Immature natural killer cell (primary cell): ENCODE measurements around the gene ANO2. TPM values are rescaled to one million over a fixed set of nuclear protein-coding genes. Genes with fewer than 3 reads are reported as not detected.
"Not testable (repeated sequence)": the region's sequence is repeated elsewhere in the genome, so short reads cannot be mapped to it uniquely, and the experiment has no call there.

Experiments
- DNase-seq, 3 donors: peaks; one replicate each; pipeline ENCODE4 v3.0.0; 2022; ENCODE audit warnings: mixed read lengths in 1 of 3
- H3K27ac Mint-ChIP-seq, 6 donors: one replicate each; pipeline ENCODE4 v1.8.0; 2020; ENCODE audit warnings: mixed read lengths in 6 of 6, mild to moderate bottlenecking in 5 of 6, inconsistent platforms in 4 of 6, moderate library complexity in 3 of 6
- H3K27me3 Mint-ChIP-seq, 3 donors: one replicate each; pipeline ENCODE4 v1.8.0; 2020 to 2021; ENCODE audit warnings: low read depth in 3 of 3, mild to moderate bottlenecking in 3 of 3, mixed read lengths in 3 of 3, moderate library complexity in 3 of 3, inconsistent platforms in 1 of 3
- H3K36me3 Mint-ChIP-seq, 3 donors: one replicate each; pipeline ENCODE4 v1.8.0; 2020; ENCODE audit warnings: mixed read lengths in 3 of 3, inconsistent platforms in 2 of 3, mild to moderate bottlenecking in 2 of 3
- H3K4me1 Mint-ChIP-seq, 2 donors: one replicate each; pipeline ENCODE4 v1.8.0; 2020; ENCODE audit warnings: inconsistent platforms in 2 of 2, mild to moderate bottlenecking in 2 of 2, mixed read lengths in 2 of 2, moderate library complexity in 1 of 2
- H3K4me3 Mint-ChIP-seq, 5 donors: one replicate each; pipeline ENCODE4 v1.8.0; 2020; ENCODE audit warnings: mild to moderate bottlenecking in 5 of 5, mixed read lengths in 5 of 5, inconsistent platforms in 3 of 5, moderate library complexity in 3 of 5
- H3K9me3 Mint-ChIP-seq, 6 donors: one replicate each; pipeline ENCODE4 v1.8.0; 2020; ENCODE audit warnings: mild to moderate bottlenecking in 6 of 6, mixed read lengths in 6 of 6, inconsistent platforms in 4 of 6, moderate library complexity in 3 of 6
- polyA plus RNA-seq, 3 donors: library from polyadenylated mRNA; unstranded; fragments of 300-500 nt; fragmentation: Illumina TruSeq; gene quantifications; one replicate each; pipeline ENCODE4 v1.2.3, GENCODE V29; 2021

The ANO2 gene
- polyA plus RNA-seq, 3 donors from 2014 or later = not detected

GRCh38 chr12:5537026-5537615, 407.9 kb downstream of the ANO2 start:
- H3K4me1 Mint-ChIP-seq, H3K36me3 Mint-ChIP-seq, H3K4me3 Mint-ChIP-seq, DNase-seq, H3K27ac Mint-ChIP-seq: not testable (repeated sequence)
- Mint-ChIP-seq H3K27me3 (peaks cover 4 to 11% (median 8%) of the 10 kb centered on the region in 3 donors), H3K9me3 (peaks cover 0 to 13% (median 1%) of the 10 kb centered on the region in 6 donors)

GRCh38 chr12:5535541-5535940, 409.5 kb downstream of the ANO2 start:
- peaks cover 2 to 9% (median 8%) of the 10 kb centered on the region in 3 donors for H3K27me3 Mint-ChIP-seq

GRCh38 chr12:5534426-5535199, 410.4 kb downstream of the ANO2 start:
- H3K36me3 Mint-ChIP-seq = no peaks in the 10 kb centered on the region
- no peak overlapping the region for H3K4me3 Mint-ChIP-seq
- no peaks in the 10 kb centered on the region for H3K4me1 Mint-ChIP-seq
- no peak overlapping the region for H3K27ac Mint-ChIP-seq
- peaks cover 0 to 9% (median 1%) of the 10 kb centered on the region in 6 donors for H3K9me3 Mint-ChIP-seq
- no peak for DNase-seq
- H3K27me3 Mint-ChIP-seq = peaks cover 2 to 9% (median 8%) of the 10 kb centered on the region in 3 donors

More at GRCh38 chr12:5535541-5535940, 409.5 kb downstream of the ANO2 start:
- Mint-ChIP-seq H3K36me3 (no peaks in the 10 kb centered on the region), H3K4me3 (no peak overlapping the region), H3K4me1 (no peaks in the 10 kb centered on the region), H3K27ac (no peak overlapping the region), H3K9me3 (peaks cover 0 to 9% (median 1%) of the 10 kb centered on the region in 6 donors)
- no peak for DNase-seq

GRCh38 chr12:5533368-5533767, 411.7 kb downstream of the ANO2 start:
- Mint-ChIP-seq H3K27ac (no peak overlapping the region), H3K36me3 (no peaks in the 10 kb centered on the region), H3K4me3 (no peak overlapping the region), H3K4me1 (no peaks in the 10 kb centered on the region), H3K27me3 (peaks cover 2 to 9% (median 8%) of the 10 kb centered on the region in 3 donors), H3K9me3 (peaks cover 0 to 11% (median 1%) of the 10 kb centered on the region in 6 donors)
- no peak for DNase-seq

GRCh38 chr12:5525783-5526367, 419.2 kb downstream of the ANO2 start:
- Mint-ChIP-seq H3K4me1 (no peaks in the 10 kb centered on the region), H3K27me3 (peaks cover 1 to 8% (median 2%) of the 10 kb centered on the region in 3 donors), H3K9me3 (peaks cover 0 to 2% (median 0%) of the 10 kb centered on the region in 6 donors), H3K27ac (no peak overlapping the region), H3K36me3 (no peaks in the 10 kb centered on the region), H3K4me3 (no peak overlapping the region)
- no peak for DNase-seq

- Mint-ChIP-seq H3K4me1 (no peaks in the 10 kb centered on the region), H3K27me3 (peaks cover 2 to 8% (median 2%) of the 10 kb centered on the region in 3 donors), H3K27ac (no peak overlapping the region), H3K36me3 (no peaks in the 10 kb centered on the region), H3K4me3 (no peak overlapping the region), H3K9me3 (peaks cover 0 to 2% (median 0%) of the 10 kb centered on the region in 6 donors)
- DNase-seq = no peak
These were observed 420.2 kb downstream of the ANO2 start for GRCh38 chr12:5524769-5525436.

GRCh38 chr12:5524116-5524768, 420.8 kb downstream of the ANO2 start:
- H3K4me1 Mint-ChIP-seq = no peaks in the 10 kb centered on the region
- H3K27me3 Mint-ChIP-seq = peaks cover 2 to 8% (median 2%) of the 10 kb centered on the region in 3 donors
- H3K36me3 Mint-ChIP-seq = no peaks in the 10 kb centered on the region
- H3K4me3 Mint-ChIP-seq = no peak overlapping the region
- H3K9me3 Mint-ChIP-seq = peaks cover 0 to 2% (median 0%) of the 10 kb centered on the region in 6 donors
- DNase-seq = no peak
- no peak overlapping the region for H3K27ac Mint-ChIP-seq

- Mint-ChIP-seq H3K4me3 (no peak overlapping the region), H3K27ac (no peak overlapping the region), H3K9me3 (no peaks in the 10 kb centered on the region), H3K4me1 (no peaks in the 10 kb centered on the region), H3K36me3 (no peaks in the 10 kb centered on the region), H3K27me3 (peaks cover 2 to 8% (median 2%) of the 10 kb centered on the region in 3 donors)
- DNase-seq = no peak
These were observed 421.5 kb downstream of the ANO2 start for GRCh38 chr12:5523396-5524115.

GRCh38 chr12:5522432-5523335, 422.4 kb downstream of the ANO2 start:
- no peak overlapping the region for H3K27ac Mint-ChIP-seq
- H3K4me1 Mint-ChIP-seq = no peaks in the 10 kb centered on the region
- no peak for DNase-seq
- peaks cover 2 to 8% (median 2%) of the 10 kb centered on the region in 3 donors for H3K27me3 Mint-ChIP-seq
- no peak overlapping the region for H3K4me3 Mint-ChIP-seq
- H3K36me3 Mint-ChIP-seq = no peaks in the 10 kb centered on the region
- H3K9me3 Mint-ChIP-seq = no peaks in the 10 kb centered on the region

GRCh38 chr12:5521456-5522325, 423.4 kb downstream of the ANO2 start:
- Mint-ChIP-seq H3K4me3 (no peak overlapping the region), H3K4me1 (no peaks in the 10 kb centered on the region), H3K9me3 (no peaks in the 10 kb centered on the region), H3K27ac (no peak overlapping the region), H3K36me3 (no peaks in the 10 kb centered on the region), H3K27me3 (peaks cover 2 to 8% (median 2%) of the 10 kb centered on the region in 3 donors)
- no peak for DNase-seq

- Mint-ChIP-seq H3K4me1 (no peaks in the 10 kb centered on the region), H3K4me3 (no peak overlapping the region), H3K27ac (no peak overlapping the region), H3K9me3 (no peaks in the 10 kb centered on the region), H3K36me3 (no peaks in the 10 kb centered on the region), H3K27me3 (peaks cover 2 to 8% (median 2%) of the 10 kb centered on the region in 3 donors)
- DNase-seq = no peak
These were observed 424.2 kb downstream of the ANO2 start for GRCh38 chr12:5520831-5521230.
